ENCODE measurements around the gene LRBA.

The LRBA gene

DNA sequence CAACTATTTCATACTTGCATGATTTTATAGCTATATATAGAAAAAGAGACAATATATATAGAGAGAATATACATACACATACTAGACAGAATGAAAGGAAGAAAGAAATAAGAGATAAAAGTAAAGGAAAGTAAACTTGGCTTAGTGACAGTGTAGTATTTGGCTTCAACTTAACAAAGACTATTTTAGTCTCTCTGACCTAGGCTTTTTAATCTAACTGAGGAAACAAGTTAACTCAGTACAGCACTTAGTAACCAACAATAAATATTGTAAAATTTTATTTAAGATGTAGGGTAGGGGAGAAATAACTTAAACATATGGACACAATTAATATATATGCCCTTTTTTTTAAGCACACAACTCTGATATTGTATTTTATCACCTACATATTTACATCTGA is 682.1 kb downstream of the LRBA start:
- no peaks in the 10 kb centered on the region for H3K9me3 Mint-ChIP-seq
- DNase-seq (ENCODE audit: low spot score in 2 of 2) (no peak), ATAC-seq (no peak)
- peaks cover 5% of the 10 kb centered on the region for H3K4me1 Mint-ChIP-seq
- peaks cover 8% of the 10 kb centered on the region for H3K36me3 Mint-ChIP-seq
- no peak overlapping the region for H3K4me3 Mint-ChIP-seq
- no peak overlapping the region for H3K27ac Mint-ChIP-seq

DNA sequence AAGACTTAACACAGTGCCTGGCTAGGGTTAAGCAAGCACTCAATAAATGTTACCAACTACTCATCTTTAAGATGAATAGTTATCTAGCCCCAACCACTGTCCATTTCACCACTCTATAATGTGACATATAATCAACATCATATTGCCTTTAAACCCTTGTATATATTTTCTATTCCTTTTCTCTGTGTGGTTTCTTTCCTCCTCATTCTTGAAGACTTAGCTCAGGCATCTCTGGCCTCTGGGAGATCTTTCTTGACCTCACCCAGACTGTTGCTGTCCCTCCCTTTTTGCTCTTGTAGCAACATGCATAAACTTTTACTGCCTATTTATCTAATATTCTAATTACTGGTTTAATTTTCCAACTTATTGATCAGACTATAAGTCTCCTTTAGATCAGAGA is 683.0 kb downstream of the LRBA start:
- Mint-ChIP-seq H3K4me3 (no peak overlapping the region), H3K27ac (no peak overlapping the region), H3K4me1 (peaks cover 5% of the 10 kb centered on the region), H3K36me3 (peaks cover 8% of the 10 kb centered on the region), H3K9me3 (no peaks in the 10 kb centered on the region)
- no peak for ATAC-seq
- no peak for DNase-seq (ENCODE audit: low spot score in 2 of 2)

DNA sequence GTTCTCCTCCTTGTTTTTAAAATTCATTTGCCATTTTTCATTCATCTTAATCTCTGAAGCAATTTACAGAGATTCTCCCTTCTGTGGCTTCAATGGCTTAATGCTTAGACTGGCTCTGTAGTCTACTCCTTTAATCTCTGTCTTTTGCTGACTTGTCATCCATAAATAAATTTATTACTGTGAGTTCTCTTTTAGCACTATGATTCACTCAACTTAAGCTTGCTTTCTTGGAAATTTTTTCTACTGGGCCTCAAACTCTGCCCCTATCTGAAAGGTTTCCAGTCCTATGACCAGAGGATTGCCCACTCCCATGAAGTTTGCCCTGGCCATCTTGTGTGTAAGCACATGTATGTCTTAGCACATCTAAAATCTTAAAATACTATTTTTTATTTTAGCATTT is 685.7 kb downstream of the LRBA start:
- Mint-ChIP-seq H3K9me3 (no peaks in the 10 kb centered on the region), H3K27ac (no peak overlapping the region), H3K36me3 (peaks cover 9% of the 10 kb centered on the region), H3K4me1 (peaks cover 5% of the 10 kb centered on the region), H3K4me3 (no peak overlapping the region)
- no peak for ATAC-seq
- DNase-seq (ENCODE audit: low spot score in 2 of 2): no peak

DNA sequence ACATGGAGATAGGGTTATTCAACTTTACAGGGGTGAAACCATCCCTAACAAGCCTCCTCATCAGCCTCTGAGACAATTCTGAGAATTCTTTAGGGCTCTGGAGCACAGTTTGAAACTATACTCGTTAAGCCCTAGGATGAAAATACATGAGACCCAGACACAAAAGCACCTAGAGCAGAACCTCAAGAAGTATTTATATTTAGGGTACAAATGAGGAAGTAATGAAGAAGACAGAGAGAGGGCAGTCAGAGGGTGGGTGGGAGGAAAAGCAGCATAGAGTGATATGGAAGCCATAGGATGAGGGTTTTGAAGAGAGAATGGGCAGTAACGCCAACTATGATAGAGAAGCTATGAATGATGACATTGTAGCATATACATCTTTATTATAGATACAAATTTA is 686.6 kb downstream of the LRBA start:
- Mint-ChIP-seq H3K9me3 (no peaks in the 10 kb centered on the region), H3K27ac (no peak overlapping the region), H3K4me1 (peaks cover 5% of the 10 kb centered on the region), H3K36me3 (peaks cover 8% of the 10 kb centered on the region), H3K4me3 (no peak overlapping the region)
- no peak for ATAC-seq
- no peak for DNase-seq (ENCODE audit: low spot score in 2 of 2)

DNA sequence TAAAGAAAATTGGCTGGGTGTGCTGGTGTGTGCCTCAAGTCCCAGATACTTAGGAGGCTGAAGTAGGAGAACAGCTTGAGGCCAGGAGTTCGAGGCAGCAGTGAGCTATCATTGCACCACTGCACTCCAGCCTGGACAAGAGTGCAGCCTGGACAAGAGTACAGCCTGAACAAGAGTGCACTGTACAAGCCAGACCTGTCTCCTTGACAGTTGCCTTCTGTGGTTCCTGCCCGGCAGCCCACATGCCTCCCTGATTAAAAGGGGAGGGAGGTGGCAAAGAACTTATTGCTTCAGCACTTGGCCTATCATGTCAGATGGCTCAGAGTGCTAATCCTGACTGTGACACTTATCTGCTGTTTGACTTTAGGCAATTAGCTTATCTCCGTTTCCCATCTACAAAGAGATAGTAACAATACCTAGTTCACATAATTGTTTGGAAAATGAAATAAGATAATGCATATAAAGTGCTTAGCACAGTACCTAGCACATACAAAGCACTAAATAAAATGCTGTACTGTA is 687.8 kb downstream of the LRBA start:
- no peak overlapping the region for H3K27ac Mint-ChIP-seq
- no peaks in the 10 kb centered on the region for H3K9me3 Mint-ChIP-seq
- DNase-seq (ENCODE audit: low spot score in 2 of 2): no peak
- no peak for ATAC-seq
- H3K4me1 Mint-ChIP-seq: peaks cover 5% of the 10 kb centered on the region
- peaks cover 8% of the 10 kb centered on the region for H3K36me3 Mint-ChIP-seq
- no peak overlapping the region for H3K4me3 Mint-ChIP-seq

DNA sequence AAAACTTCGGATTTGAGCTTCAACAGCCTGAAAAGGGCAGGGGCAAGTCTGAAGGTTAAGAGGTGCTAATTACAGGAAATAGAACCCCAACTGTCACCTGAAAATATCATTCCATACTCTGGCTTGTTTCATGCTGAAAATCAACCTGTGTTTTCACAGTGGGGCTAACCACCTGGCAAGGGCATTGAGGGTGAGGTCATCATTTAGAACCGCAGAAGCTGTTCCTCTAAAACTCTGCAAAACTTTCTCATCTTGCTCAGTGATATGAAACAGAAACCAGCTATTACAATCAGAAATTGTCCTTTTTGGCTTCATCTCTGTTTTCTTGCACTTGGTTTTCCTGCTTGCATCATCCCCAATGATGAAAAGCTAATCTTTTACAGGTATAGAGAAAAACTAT is 689.2 kb downstream of the LRBA start:
- ATAC-seq (no peak), DNase-seq (ENCODE audit: low spot score in 2 of 2) (no peak)
- Mint-ChIP-seq H3K36me3 (peaks cover 8% of the 10 kb centered on the region), H3K9me3 (no peaks in the 10 kb centered on the region), H3K27ac (no peak overlapping the region), H3K4me3 (no peak overlapping the region), H3K4me1 (peaks cover 10% of the 10 kb centered on the region)

DNA sequence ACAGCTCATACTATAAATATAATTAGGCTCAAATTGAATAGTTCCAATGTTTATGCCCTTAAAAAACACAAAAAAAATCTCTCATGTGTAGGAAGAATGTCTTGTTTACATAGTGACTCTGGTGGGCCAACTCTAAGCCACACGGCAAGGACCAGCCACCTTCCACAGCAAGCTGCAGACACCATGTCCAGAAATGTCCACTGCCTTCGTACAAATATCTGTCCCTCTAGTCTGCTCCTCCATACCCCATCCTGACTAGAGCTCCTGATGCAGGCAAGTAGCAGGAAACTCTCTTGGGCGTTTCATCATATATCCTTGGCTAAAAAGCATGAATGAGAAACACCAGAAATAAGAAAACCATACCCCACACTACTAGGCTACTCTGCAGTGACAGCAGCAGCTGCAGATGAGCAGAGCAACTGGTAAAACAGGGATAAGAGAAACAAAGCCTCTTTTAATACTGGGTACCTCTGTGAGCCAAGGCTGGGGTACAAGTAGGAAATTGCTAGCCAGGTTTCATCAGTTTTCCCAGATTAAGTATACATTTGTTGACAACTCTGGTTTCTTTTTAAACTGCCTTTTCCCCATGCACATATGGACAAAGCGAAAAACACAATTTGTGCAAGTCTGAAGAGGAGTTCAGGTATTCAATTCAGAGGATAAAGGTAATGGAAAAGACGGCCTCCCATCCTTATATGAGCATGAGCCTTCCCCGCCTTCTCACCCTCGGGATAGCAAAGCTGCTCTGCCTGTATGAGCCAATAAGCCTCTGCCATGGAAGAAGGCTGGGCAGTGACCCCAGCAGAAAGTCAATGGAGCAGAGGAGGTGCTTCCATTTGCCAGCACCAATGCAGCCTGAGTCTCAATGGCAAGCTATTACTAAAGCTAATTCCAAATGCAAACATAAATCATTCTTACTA is 691.4 kb downstream of the LRBA start:
- Mint-ChIP-seq H3K4me3 (no peak overlapping the region), H3K9me3 (no peaks in the 10 kb centered on the region), H3K27ac (peak overlapping the region; percentile 48), H3K36me3 (peaks cover 8% of the 10 kb centered on the region), H3K4me1 (peaks cover 5% of the 10 kb centered on the region)
- no peak for ATAC-seq
- no peak for DNase-seq (ENCODE audit: low spot score in 2 of 2)

DNA sequence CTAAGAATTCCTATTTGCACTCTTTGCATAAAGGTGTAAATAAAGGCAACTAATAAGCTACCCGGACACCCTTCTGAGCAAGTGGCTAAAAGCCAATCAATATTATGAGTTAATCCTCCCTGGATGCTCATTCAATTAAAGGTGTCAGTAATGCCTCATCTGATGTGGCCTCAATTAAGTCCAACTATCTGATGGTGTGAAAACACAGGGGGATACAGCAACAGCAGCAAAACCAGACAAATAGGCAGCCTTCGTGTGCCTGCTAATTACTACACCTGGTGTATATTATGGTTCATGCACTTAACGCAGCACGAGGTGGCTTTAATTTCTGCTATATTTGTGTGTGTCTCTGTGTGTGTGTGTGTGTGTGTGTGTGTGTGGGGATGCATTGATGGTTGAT is 692.4 kb downstream of the LRBA start:
- Mint-ChIP-seq H3K4me1 (peaks cover 5% of the 10 kb centered on the region), H3K4me3 (no peak overlapping the region), H3K9me3 (no peaks in the 10 kb centered on the region), H3K36me3 (peaks cover 8% of the 10 kb centered on the region), H3K27ac (no peak overlapping the region)
- DNase-seq (ENCODE audit: low spot score in 2 of 2) (no peak), ATAC-seq (no peak)

DNA sequence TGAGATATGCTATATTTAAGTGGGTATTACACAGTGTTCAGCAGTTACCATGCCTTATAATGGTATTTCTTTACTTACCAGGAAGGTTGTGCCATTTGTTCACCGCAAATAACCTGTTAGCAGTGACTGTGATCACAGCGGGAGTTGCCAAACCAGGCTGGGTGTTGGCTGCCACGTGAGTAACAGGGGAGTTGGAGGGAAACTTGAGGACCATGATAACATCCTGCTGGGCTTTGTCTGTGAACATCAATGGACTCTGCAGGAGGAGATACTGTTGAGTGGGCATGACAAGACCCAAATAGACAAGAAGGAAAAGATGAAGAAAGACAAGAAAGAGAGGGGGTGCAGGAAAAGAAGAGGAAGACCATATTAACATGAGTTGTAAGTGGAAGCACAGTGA is 694.0 kb downstream of the LRBA start:
- H3K27ac Mint-ChIP-seq: no peak overlapping the region
- no peak overlapping the region for H3K4me3 Mint-ChIP-seq
- DNase-seq (ENCODE audit: low spot score in 2 of 2) (no peak), ATAC-seq (no peak)
- no peaks in the 10 kb centered on the region for H3K9me3 Mint-ChIP-seq
- H3K4me1 Mint-ChIP-seq: peaks cover 5% of the 10 kb centered on the region
- peaks cover 8% of the 10 kb centered on the region for H3K36me3 Mint-ChIP-seq

DNA sequence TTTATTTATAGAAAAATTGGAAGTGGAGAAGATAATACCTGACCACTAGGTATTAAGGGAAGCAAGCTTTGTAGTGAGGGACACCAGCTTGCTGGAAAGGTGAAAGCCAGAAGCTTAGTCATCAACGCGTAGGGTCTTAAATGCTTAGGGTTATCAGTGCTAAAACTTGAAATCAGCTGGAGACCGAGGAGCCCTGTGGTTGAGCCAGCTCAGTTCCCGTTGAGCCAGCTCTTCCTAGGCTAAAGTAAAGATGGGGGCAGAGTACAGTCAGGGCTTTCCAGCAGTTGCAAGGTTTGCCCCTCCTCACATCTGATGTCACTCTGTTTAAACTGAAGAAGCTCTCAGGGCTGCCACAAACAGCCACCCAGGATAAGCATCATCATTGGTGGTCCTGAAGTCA is 696.1 kb downstream of the LRBA start:
- Mint-ChIP-seq H3K36me3 (peaks cover 10% of the 10 kb centered on the region), H3K4me1 (peaks cover 5% of the 10 kb centered on the region), H3K27ac (no peak overlapping the region), H3K4me3 (no peak overlapping the region), H3K9me3 (no peaks in the 10 kb centered on the region)
- no peak for DNase-seq (ENCODE audit: low spot score in 2 of 2)
- no peak for ATAC-seq

DNA sequence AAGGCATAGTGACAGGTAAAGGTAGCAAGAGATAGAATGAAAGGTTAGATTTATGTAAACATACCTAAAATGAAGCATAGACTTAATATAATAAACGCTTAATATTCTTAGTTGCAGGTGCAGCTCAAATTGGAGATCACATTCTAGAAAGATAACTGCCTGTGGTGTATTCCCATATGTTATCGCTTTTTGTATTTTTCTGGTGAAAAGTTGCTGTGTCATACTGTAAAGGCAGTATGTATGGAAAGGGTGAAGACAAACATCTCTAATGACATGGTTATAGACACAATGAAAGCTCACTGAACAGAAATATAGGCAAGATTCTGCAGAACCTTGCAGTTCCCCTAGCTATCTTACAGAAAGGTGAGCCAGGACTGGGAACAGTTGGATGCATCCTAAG is 696.6 kb downstream of the LRBA start:
- no peak for DNase-seq (ENCODE audit: low spot score in 2 of 2)
- ATAC-seq: no peak
- no peak overlapping the region for H3K4me3 Mint-ChIP-seq
- no peaks in the 10 kb centered on the region for H3K9me3 Mint-ChIP-seq
- no peak overlapping the region for H3K27ac Mint-ChIP-seq
- H3K36me3 Mint-ChIP-seq: peaks cover 10% of the 10 kb centered on the region
- peaks cover 5% of the 10 kb centered on the region for H3K4me1 Mint-ChIP-seq

DNA sequence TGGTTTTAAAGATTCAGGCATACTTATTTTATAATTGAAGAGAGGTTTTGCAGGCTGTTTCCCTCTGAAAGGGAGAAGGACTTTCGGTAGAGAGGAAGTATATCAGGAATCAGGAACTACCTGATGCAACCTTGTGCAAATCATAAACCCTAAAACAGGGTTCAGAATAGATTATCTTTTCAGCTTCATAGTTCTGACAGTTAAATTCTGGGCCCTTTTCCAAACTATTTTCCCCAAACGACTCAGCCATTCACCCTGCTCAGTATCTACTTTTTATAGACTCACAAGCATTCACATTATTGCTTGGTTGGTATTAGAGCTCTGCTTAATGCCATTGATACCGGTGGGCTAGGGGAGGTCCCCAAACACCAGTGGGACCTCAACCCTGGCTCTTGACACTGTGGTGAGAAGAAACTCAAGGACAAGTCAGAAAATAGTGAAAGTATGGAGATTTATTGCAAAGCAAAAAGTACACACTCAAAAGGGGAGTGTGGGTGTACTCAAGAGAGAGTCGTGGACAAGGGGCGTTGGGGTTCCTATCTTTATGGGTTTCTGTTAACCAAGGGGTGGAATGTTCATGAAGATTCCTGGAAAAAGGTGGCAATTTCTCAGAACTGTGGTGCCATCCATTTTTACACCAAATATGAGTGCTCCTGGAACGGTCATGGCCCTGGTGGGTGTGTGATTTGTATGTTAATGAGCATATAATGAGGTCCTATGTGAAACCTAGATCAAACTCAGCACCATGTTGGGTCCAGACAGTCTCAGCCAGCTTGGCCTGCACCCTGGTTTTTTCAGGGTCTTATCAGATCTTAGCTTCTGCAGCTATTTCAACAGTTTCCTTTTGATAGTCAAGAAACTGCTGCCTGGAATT is 698.5 kb downstream of the LRBA start:
- peak overlapping the region; percentile 7 for H3K27ac Mint-ChIP-seq

DNA sequence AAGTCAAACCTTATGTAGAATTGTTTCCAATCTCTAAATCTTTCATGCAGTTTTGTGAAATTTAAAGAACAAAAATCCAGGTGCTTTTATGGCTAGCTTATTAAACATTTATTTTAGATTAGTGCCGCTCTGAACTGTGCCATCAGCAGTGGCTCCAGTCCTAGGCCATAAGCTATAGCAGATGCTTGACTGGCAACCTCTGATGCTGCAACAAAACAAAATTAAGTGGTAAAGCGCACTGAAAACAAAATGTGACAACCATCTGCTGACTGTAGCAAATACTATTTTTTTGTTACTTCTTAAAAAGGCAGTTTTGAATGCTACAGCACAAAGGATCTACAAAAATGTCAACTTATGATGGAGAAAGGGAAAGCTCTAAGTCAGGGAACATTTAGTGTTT is 699.4 kb downstream of the LRBA start:
- H3K9me3 Mint-ChIP-seq: no peaks in the 10 kb centered on the region
- peaks cover 10% of the 10 kb centered on the region for H3K36me3 Mint-ChIP-seq
- no peaks in the 10 kb centered on the region for H3K4me1 Mint-ChIP-seq
- H3K4me3 Mint-ChIP-seq: no peak overlapping the region
- H3K27ac Mint-ChIP-seq: no peak overlapping the region
- ATAC-seq (no peak), DNase-seq (ENCODE audit: low spot score in 2 of 2) (no peak)

More for the DNA sequence above, 698.5 kb downstream of the LRBA start:
- Mint-ChIP-seq H3K9me3 (no peaks in the 10 kb centered on the region), H3K36me3 (peaks cover 10% of the 10 kb centered on the region), H3K4me1 (peaks cover 5% of the 10 kb centered on the region), H3K4me3 (no peak overlapping the region)
- DNase-seq (ENCODE audit: low spot score in 2 of 2): no peak
- ATAC-seq: no peak

DNA sequence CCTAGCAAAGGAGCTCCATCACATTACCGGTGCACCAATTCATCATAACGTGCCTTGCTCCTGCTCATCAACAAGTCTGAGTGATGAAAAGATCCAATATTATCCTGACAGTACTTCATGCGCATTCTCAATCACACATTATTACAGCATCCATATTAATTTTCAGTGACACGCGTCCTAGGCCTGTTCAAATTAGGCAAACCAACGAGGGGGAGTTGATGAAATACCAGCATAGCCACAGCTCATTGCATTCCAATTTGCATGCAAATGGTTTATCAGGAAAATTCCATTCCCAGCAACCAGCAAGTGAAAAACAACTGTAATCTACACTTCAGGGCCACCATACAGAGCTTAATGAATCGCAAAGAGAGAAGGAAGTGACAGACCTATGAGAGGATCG is 699.9 kb downstream of the LRBA start:
- no peaks in the 10 kb centered on the region for H3K4me1 Mint-ChIP-seq
- no peak overlapping the region for H3K27ac Mint-ChIP-seq
- DNase-seq (ENCODE audit: low spot score in 2 of 2) (no peak), ATAC-seq (no peak)
- no peaks in the 10 kb centered on the region for H3K9me3 Mint-ChIP-seq
- H3K36me3 Mint-ChIP-seq: peaks cover 10% of the 10 kb centered on the region
- no peak overlapping the region for H3K4me3 Mint-ChIP-seq

DNA sequence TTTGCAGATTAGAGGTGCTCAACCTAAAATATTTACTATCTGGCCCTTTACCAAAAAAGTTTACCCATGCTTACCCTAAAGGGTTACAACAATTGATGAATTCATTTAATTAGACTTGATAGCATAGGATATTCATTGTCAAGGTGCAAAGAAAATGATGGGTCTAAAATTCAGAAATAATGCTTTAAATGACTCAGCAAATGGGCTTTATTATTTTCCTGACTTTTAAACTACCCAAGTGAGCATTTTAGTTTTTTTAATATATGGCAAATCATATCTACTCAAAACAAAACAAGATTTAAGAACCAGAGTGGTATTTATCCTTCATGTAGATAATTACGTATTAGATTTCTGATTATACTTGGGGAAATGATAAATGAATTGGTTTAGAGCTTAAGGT is 701.1 kb downstream of the LRBA start:
- H3K4me1 Mint-ChIP-seq: no peaks in the 10 kb centered on the region
- peaks cover 19% of the 10 kb centered on the region for H3K36me3 Mint-ChIP-seq
- no peaks in the 10 kb centered on the region for H3K9me3 Mint-ChIP-seq
- no peak overlapping the region for H3K4me3 Mint-ChIP-seq
- ATAC-seq: no peak
- H3K27ac Mint-ChIP-seq: no peak overlapping the region
- no peak for DNase-seq (ENCODE audit: low spot score in 2 of 2)

Data from stimulated activated effector memory CD8-positive, alpha-beta T cell treated with anti-CD3 and anti-CD28 coated beads, Interleukin-12 subunit alpha, Interleukin-12 subunit beta, amount 100 ng/mL, for 72 hours (primary cell).